Measurements from ENCODE around the gene R3HDML.

DNA sequence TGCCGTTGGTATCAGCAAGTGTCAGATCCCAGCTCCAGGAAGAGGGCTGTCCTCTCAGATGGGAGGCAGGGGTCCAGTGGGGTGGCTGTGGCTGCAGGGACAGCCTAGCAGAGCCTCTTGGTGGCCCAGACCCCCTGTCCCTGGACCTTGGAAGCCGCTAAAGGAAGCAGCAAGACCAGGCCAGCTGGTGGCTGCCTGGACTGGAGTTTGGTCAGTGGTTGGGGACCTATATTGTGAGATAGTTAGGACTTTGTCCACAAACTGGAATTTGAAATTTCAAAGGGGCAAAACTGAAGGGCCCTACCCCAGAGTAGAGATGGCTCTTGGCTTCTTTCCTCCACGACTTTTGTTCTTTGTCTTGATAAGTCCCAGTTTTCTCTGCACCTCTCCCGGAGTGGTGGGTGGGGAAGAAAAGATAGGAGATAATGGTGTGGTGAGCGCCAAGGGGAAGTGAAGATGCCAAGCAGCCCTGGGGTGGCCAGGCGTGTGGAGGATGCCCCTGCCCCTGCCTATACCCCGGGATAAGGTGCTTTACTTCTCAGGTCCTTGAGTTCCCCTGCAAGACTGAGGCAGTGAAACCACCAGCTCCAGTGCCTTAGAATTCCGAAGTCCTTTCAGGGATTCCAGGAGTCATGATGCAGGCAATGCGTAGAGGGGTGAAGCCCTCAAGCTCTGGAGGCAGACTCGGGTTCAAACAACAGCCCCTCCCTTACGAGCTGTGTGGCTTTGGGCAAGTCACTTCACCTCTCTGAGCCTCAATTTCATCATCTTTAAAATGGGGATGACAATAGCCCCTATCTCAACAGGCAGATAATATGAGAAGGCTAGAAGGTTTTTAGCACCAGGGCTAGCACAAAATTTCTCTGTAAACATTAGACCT, 58.9 kb downstream of the R3HDML start:
- TF ChIP-seq, protein P1, sequence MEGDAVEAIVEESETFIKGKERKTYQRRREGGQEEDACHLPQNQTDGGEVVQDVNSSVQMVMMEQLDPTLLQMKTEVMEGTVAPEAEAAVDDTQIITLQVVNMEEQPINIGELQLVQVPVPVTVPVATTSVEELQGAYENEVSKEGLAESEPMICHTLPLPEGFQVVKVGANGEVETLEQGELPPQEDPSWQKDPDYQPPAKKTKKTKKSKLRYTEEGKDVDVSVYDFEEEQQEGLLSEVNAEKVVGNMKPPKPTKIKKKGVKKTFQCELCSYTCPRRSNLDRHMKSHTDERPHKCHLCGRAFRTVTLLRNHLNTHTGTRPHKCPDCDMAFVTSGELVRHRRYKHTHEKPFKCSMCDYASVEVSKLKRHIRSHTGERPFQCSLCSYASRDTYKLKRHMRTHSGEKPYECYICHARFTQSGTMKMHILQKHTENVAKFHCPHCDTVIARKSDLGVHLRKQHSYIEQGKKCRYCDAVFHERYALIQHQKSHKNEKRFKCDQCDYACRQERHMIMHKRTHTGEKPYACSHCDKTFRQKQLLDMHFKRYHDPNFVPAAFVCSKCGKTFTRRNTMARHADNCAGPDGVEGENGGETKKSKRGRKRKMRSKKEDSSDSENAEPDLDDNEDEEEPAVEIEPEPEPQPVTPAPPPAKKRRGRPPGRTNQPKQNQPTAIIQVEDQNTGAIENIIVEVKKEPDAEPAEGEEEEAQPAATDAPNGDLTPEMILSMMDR (IDR thresholded peaks at IDR 0.05 in 4 of 5, conservative IDR thresholded peaks at IDR 0.05 in 1 of 5), result no peak
- TF ChIP-seq POLR2A (IDR thresholded peaks at IDR 0.05), result no peak
